HG03575 (cell line): ENCODE measurements around the gene GNAI2.
"Not testable (repeated sequence)": the region's sequence is repeated elsewhere in the genome, so short reads cannot be mapped to it uniquely, and the experiment has no call there.

Experiments
- ATAC-seq: cut with Tn5 transposase; IDR thresholded peaks from one replicate; pipeline ENCODE4 v1.9.1; 2021; ENCODE audit not compliant: unreplicated experiment, insufficient number of reproducible peaks, low FRiP score; ENCODE audit errors: extremely low read depth

GNAI2 gene

GRCh38 chr3:50259432-50260026 lies 23.5 kb downstream of the GNAI2 start:
- no peak for ATAC-seq

GRCh38 chr3:50260027-50260941 lies 24.3 kb downstream of the GNAI2 start:
- no peak for ATAC-seq

- ATAC-seq, result no peak
These were observed 25.0 kb downstream of the GNAI2 start for GRCh38 chr3:50260942-50261441.

GRCh38 chr3:50261505-50261904 lies 25.5 kb downstream of the GNAI2 start:
- ATAC-seq, result no peak

- ATAC-seq, result not testable (repeated sequence)
These were observed 26.2 kb downstream of the GNAI2 start for GRCh38 chr3:50262200-50262599.

GRCh38 chr3:50262778-50263177 lies 26.8 kb downstream of the GNAI2 start:
- no peak for ATAC-seq

GRCh38 chr3:50263478-50264382 lies 27.7 kb downstream of the GNAI2 start:
- no peak for ATAC-seq

GRCh38 chr3:50264383-50264963 lies 28.5 kb downstream of the GNAI2 start:
- no peak for ATAC-seq

GRCh38 chr3:50264964-50265485 lies 29.0 kb downstream of the GNAI2 start:
- no peak for ATAC-seq

GRCh38 chr3:50265571-50265970 lies 29.6 kb downstream of the GNAI2 start:
- ATAC-seq, result no peak

GRCh38 chr3:50266017-50266416 lies 30.0 kb downstream of the GNAI2 start:
- no peak for ATAC-seq

- ATAC-seq, result no peak
These were observed 30.8 kb downstream of the GNAI2 start for GRCh38 chr3:50266836-50267235.

GRCh38 chr3:50267280-50267913 lies 31.4 kb downstream of the GNAI2 start:
- ATAC-seq, result no peak

- no peak for ATAC-seq
These were observed 32.3 kb downstream of the GNAI2 start for GRCh38 chr3:50268276-50268675.

GRCh38 chr3:50268703-50269451 lies 32.9 kb downstream of the GNAI2 start, which contains the start of gene SEMA3B:
SEMA3B (plus strand) TSS chr3:50269147; CDS start chr3:50269241, 94 bp downstream.
- no peak for ATAC-seq

GRCh38 chr3:50269460-50269859 lies 33.5 kb downstream of the GNAI2 start:
- ATAC-seq, result no peak

- ATAC-seq, result no peak
These were observed 34.0 kb downstream of the GNAI2 start for GRCh38 chr3:50269977-50270413.
